RWPE1 (cell line): ENCODE results near the gene CEBPA.
A peak's percentile ranks its signal among the peaks of the same experiment; 100 is the strongest.

ENCODE experiments used
- CTCF ChIA-PET: fragments of 350-600 bp; sonication (Branson Sonifier 250); formaldehyde crosslinking; extraction: SDS; loops from one replicate; lab custom pipeline; 2021; lab: Yijun Ruan, JAX
- POLR2A ChIA-PET: fragments of 400-600 bp; formaldehyde crosslinking; extraction: SDS; loops from one replicate; lab custom pipeline; 2020; ENCODE audit warnings: antibody characterized with exemption; ENCODE audit not compliant: low non-redundant PET; lab: Yijun Ruan, JAX
- DNase-seq: peaks from one replicate; pipeline ENCODE4 v3.0.0; 2012; ENCODE audit warnings: low spot score
- H3K27ac ChIP-seq: fragments of 450-650 bp; 2 replicates; pipeline ENCODE4 v1.5.1; 2017
- TF ChIP-seq, protein P1 (sequence below): fragments of 450-650 bp; conservative IDR thresholded peaks from 2 replicates; pipeline ENCODE4 v1.5.1; 2017; ENCODE audit warnings: low read depth, mild to moderate bottlenecking

Gene CEBPA

DNA sequence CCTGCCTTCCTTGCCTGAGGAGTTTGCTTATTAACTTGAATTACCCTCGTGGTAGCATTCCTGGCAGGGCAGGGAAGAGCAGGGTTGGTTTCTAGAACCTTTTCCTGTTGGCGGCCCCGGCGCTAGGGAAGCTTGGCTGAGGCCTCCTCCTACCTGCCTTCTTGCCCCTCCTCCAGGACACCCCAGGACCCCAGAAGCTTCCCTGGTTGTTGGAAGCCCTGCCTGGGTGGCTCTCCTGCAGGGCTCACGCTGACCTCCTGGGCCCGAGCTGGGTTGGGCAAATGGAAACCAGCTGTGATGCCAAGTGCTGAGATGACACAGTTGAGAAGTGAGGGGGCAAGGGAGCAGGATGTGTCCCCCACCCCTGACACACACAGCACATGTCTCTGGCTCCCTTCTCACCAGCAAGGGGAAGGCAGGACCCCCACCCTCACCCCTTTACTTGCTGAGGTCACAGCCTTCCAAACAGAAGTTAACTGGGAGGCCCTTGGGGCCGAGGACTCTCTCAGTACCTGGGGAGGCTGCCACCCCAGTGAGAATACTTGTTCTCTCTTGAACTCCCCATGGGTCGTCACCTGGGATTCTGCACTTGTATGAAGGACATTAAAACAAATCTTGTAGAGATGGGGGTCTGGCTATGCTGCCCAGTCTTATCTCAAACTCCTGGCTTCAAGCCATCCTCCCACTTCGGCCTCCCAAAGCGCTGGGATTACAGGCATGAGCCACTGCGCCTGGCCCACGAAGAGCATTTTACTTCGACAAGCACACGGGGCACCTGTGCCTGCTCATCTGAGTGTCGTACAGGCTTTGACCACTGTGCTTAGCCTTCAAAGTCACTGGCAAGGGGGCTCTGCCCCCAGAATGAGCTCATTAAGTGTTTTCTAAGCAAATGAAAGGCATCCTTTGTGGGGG is 10.5 kb downstream of the CEBPA start:
- TF ChIP-seq, protein P1, sequence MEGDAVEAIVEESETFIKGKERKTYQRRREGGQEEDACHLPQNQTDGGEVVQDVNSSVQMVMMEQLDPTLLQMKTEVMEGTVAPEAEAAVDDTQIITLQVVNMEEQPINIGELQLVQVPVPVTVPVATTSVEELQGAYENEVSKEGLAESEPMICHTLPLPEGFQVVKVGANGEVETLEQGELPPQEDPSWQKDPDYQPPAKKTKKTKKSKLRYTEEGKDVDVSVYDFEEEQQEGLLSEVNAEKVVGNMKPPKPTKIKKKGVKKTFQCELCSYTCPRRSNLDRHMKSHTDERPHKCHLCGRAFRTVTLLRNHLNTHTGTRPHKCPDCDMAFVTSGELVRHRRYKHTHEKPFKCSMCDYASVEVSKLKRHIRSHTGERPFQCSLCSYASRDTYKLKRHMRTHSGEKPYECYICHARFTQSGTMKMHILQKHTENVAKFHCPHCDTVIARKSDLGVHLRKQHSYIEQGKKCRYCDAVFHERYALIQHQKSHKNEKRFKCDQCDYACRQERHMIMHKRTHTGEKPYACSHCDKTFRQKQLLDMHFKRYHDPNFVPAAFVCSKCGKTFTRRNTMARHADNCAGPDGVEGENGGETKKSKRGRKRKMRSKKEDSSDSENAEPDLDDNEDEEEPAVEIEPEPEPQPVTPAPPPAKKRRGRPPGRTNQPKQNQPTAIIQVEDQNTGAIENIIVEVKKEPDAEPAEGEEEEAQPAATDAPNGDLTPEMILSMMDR = no peak
- H3K27ac ChIP-seq = peak overlapping the region; percentile 91
- no peak for DNase-seq
- POLR2A ChIA-PET = interaction anchor here (0.7 kb wide), 1 partner anchor 48 kb away, joined by 4 read pairs; no protein-coding TSS in a partner anchor
- CTCF ChIA-PET = interaction anchor here (0.5 to 1.2 kb wide), 4 partner anchors 10 to 90 kb away, joined by 3 to 5 read pairs (median 4); partner anchors contain the start of gene CEBPA

DNA sequence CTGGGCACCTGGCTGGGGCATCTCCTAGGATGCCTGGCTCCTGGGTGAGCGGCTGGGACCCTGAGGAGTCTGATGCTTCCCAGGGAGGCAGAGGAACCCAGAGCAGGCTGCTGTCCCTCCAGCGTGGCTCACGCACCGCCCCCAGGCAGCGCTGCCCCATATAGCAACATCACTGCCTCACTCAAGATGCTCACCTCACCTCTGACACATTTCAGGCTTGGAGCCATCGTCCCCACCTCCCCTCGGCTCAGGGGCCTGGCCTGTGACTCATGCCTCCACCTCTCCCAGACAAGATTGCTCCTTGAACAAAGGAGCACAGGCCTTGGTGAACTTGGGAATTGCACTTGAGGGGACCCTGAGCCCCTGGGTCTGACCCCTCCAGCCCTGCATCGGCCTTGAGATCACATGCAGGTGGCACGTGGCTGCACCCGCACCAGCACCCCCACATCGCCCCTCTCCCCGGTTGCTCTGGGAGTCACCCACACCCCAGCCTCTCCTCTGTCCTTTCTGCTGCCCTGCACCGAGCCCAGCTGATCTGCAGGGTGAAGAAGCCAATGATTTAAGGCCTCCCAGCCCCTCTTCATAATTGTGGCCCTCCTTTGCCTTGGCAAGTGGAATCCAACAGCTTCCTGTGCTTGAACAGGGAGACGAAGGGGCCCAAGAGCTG is 11.2 kb downstream of the CEBPA start:
- TF ChIP-seq, protein P1 = no peak
- ChIA-PET POLR2A (no interaction called here), CTCF (interaction anchor here (0.5 kb wide), 1 partner anchor 31 kb away, joined by 3 read pairs; no protein-coding TSS in a partner anchor)
- peak overlapping the region; percentile 91 for H3K27ac ChIP-seq
- DNase-seq = peak; percentile 85

DNA sequence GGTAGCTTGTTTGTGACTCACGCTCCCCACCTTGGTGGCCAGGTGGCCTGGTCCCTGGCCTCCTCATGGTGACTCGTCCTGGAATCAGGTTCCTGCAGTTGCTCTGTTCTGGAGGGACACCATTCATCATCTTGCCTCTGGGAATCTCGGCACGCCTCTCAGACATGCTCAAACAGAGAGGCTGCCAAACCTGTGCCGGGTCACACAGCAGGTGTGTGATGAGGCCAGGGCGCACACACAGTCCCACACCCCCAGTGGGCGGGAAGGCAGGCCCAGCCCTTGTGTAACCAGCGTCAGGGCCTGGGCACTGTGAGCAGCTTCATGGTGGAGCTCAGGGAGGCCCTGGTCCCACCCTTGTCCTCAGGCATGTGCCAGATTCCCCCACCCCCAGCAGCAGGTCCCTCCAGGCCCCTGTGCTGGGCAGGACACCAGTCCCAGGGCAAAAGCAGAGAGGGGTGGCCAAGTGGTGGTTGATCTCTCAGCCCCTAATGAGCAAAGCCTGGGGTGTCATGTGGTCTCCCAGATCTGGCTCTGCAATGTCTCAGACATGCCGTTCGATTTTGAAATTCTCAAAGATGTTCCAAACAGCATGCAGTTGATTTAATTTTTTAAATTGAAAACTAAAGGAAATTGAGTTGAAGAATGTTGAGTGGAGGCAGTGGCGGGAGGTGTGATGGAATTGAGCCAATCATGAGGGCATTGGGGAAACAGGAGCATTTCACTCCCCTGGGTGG is 12.1 kb downstream of the CEBPA start:
- POLR2A ChIA-PET = no interaction called here
- TF ChIP-seq, protein P1 = no peak
- DNase-seq = no peak
- CTCF ChIA-PET = no interaction called here
- peak overlapping the region; percentile 91 for H3K27ac ChIP-seq

DNA sequence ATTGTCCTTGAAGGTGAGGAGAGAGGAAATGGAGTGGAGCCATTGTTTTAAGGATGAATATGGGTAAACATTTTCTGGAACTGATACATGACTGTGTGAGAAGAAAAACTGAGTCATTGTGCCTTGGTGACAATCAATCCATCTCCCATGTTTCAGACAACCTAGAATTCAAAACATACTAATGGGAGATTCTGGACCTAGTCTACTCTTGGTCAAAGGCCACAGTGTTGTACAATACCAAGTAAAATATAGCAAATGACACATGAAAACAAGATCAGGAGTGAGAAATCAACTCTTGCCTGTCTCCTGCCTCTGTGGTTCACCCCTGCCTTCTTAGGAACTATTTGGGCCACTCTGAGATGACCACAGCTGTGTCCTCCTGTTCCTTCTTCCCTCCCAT is 13.1 kb downstream of the CEBPA start:
- ChIA-PET POLR2A (no interaction called here), CTCF (interaction anchor here (0.6 kb wide), 1 partner anchor 63 kb away, joined by 4 read pairs; no protein-coding TSS in a partner anchor)
- TF ChIP-seq, protein P1 = no peak
- no peak overlapping the region for H3K27ac ChIP-seq
- DNase-seq = no peak

DNA sequence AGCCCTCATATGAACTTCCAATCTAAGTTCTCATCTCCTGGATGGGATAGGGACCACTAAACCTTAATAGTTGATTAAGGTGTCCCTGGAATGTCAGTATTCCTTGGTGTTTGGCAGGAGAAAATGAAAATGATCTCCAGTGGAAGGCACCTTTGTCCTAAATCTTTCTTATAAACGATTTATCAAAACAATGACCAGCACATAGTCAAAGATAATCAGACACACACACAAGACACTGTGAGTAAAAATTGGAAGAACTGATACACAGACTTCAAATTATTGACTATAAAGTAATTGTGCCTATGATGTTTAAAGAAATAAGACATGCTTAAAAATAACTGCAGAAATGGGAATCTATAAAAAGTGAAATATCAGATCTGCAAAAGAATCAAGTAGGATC is 13.7 kb downstream of the CEBPA start:
- no peak overlapping the region for H3K27ac ChIP-seq
- DNase-seq = no peak
- TF ChIP-seq, protein P1 = no peak
- ChIA-PET CTCF (interaction anchor here (0.6 kb wide), 1 partner anchor 19 kb away, joined by 3 read pairs; no protein-coding TSS in a partner anchor), POLR2A (no interaction called here)
